Endodermal cell (in vitro differentiated cells): Measurements from ENCODE around the gene TAGAP. TPM values are rescaled to one million over a fixed set of nuclear protein-coding genes. Genes with fewer than 3 reads are reported as not detected.
"Not testable (repeated sequence)": the region's sequence is repeated elsewhere in the genome, so short reads cannot be mapped to it uniquely, and the experiment has no call there.

Experiments
- DNase-seq: peaks from one replicate; pipeline ENCODE4 v3.0.0-alpha.2; 2017
- H3K27ac ChIP-seq: 2 replicates; pipeline ENCODE4 v1.5.1; 2013; ENCODE audit warnings: mild to moderate bottlenecking, low read depth, low read length, moderate library complexity
- H3K27me3 ChIP-seq: 2 replicates; pipeline ENCODE4 v1.6.1; 2013; ENCODE audit warnings: mild to moderate bottlenecking, low read length, moderate library complexity; ENCODE audit not compliant: insufficient read depth, control insufficient read depth, poor library complexity, severe bottlenecking
- H3K36me3 ChIP-seq: 2 replicates; pipeline ENCODE4 v1.7.0; 2013; ENCODE audit warnings: mild to moderate bottlenecking, low read length, moderate library complexity; ENCODE audit not compliant: control insufficient read depth, insufficient read depth
- H3K4me1 ChIP-seq: one replicate; pipeline ENCODE4 v1.7.0; 2013; ENCODE audit warnings: low read length; ENCODE audit not compliant: control insufficient read depth, insufficient read depth
- H3K4me3 ChIP-seq: 2 replicates; pipeline ENCODE4 v1.5.1; 2013; ENCODE audit warnings: mild to moderate bottlenecking, low read length, moderate library complexity
- H3K9ac ChIP-seq: 2 replicates; pipeline ENCODE4 v1.6.1; 2013; ENCODE audit warnings: mild to moderate bottlenecking, low read length, moderate library complexity; ENCODE audit not compliant: poor library complexity, severe bottlenecking; ENCODE audit errors: extremely low read depth
- H3K9me3 ChIP-seq: 2 replicates; pipeline ENCODE4 v1.6.1; 2013; ENCODE audit warnings: mild to moderate bottlenecking, low read length, moderate library complexity; ENCODE audit not compliant: control insufficient read depth
- H3K27ac Mint-ChIP-seq: 2 replicates; pipeline ENCODE4 v1.8.0; 2020; ENCODE audit warnings: mixed read lengths
- H3K27me3 Mint-ChIP-seq: 2 replicates; pipeline ENCODE4 v1.8.0; 2021; ENCODE audit warnings: mild to moderate bottlenecking, mixed read lengths; ENCODE audit not compliant: insufficient read depth
- H3K36me3 Mint-ChIP-seq: 2 replicates; pipeline ENCODE4 v1.8.0; 2020; ENCODE audit warnings: low read depth, mixed read lengths
- H3K4me1 Mint-ChIP-seq: 2 replicates; pipeline ENCODE4 v1.8.0; 2020; ENCODE audit warnings: mixed read lengths
- H3K4me3 Mint-ChIP-seq: 2 replicates; pipeline ENCODE4 v1.8.0; 2020; ENCODE audit warnings: mild to moderate bottlenecking, moderate library complexity, mixed read lengths
- H3K9me3 Mint-ChIP-seq: 2 replicates; pipeline ENCODE4 v1.8.0; 2020; ENCODE audit warnings: mild to moderate bottlenecking, mixed read lengths
- CTCF ChIP-seq: fragments of 200-600 bp; sonication (generic); conservative IDR thresholded peaks from 2 replicates; pipeline ENCODE4 v1.5.0; 2021; ENCODE audit warnings: antibody characterized with exemption, mild to moderate bottlenecking
- WGBS, 2 experiments: methylation state at CpG; one replicate each; pipeline versions ENCODE4 v1.1.5 to v1.1.7; 2013; ENCODE audit warnings: missing lambda C conversion rate in 2 of 2, mixed read lengths in 1 of 2; ENCODE audit not compliant: insufficient coverage in 1 of 2, insufficient read length in 1 of 2; 5-methylcytosine and 5-hydroxymethylcytosine counted together
- total RNA-seq, 2 donors: library from RNA; stranded (reverse); fragmentation: NEBNext Ultra II Directional in 1 of 2; extraction: Animal tissue kit (Norgen Biotek cat#: 25700) in 1 of 2; gene quantifications; 2 replicates in 1 of 2; 3 replicates in 1 of 2; pipeline ENCODE4 v1.2.1, GENCODE V29; 2021

TAGAP gene
- total RNA-seq, 2 donors from 2014 or later: 0.24 TPM; not detected in 1

- WGBS, 2 experiments: 81 to 96% methylated on average over 4 to 5 of the region's 5 CpGs
- Mint-ChIP-seq H3K9me3 (no peaks in the 10 kb centered on the region), H3K27ac (no peak overlapping the region), H3K36me3 (no peaks in the 10 kb centered on the region), H3K4me1 (no peaks in the 10 kb centered on the region), H3K4me3 (no peak overlapping the region), H3K27me3 (no peaks in the 10 kb centered on the region)
- H3K4me3 ChIP-seq: no peak overlapping the region
- no peak overlapping the region for H3K9ac ChIP-seq
- no peaks in the 10 kb centered on the region for H3K27me3 ChIP-seq
- no peak for DNase-seq
- H3K36me3 ChIP-seq: no peaks in the 10 kb centered on the region
- H3K9me3 ChIP-seq: no peaks in the 10 kb centered on the region
- no peak for TF ChIP-seq CTCF
- no peak overlapping the region for H3K27ac ChIP-seq
- no peaks in the 10 kb centered on the region for H3K4me1 ChIP-seq
Measured at GRCh38 chr6:159031846-159032245, 12.9 kb downstream of the TAGAP start.

- Histone ChIP-seq H3K4me3 (no peak overlapping the region), H3K9ac (no peak overlapping the region), H3K9me3 (peaks cover 4% of the 10 kb centered on the region), H3K36me3 (no peaks in the 10 kb centered on the region), H3K27me3 (no peaks in the 10 kb centered on the region), H3K4me1 (no peaks in the 10 kb centered on the region), H3K27ac (no peak overlapping the region)
- DNase-seq: no peak
- Mint-ChIP-seq H3K27me3 (no peaks in the 10 kb centered on the region), H3K4me1 (no peaks in the 10 kb centered on the region), H3K4me3 (no peak overlapping the region), H3K9me3 (peaks cover 9% of the 10 kb centered on the region), H3K36me3 (no peaks in the 10 kb centered on the region), H3K27ac (no peak overlapping the region)
- 94 to 100% methylated on average over 2 of the region's 2 CpGs for WGBS, 2 experiments
- no peak for TF ChIP-seq CTCF
Measured at GRCh38 chr6:159030168-159030567, 14.6 kb downstream of the TAGAP start.

GRCh38 chr6:159025224-159025623 lies 19.6 kb downstream of the TAGAP start:
- not testable (repeated sequence) for H3K27me3 Mint-ChIP-seq, H3K36me3 Mint-ChIP-seq, H3K27me3 ChIP-seq, H3K9ac ChIP-seq, H3K4me1 ChIP-seq, H3K36me3 ChIP-seq, H3K27ac Mint-ChIP-seq, H3K27ac ChIP-seq, H3K4me1 Mint-ChIP-seq, H3K4me3 Mint-ChIP-seq, H3K4me3 ChIP-seq, DNase-seq
- H3K9me3 ChIP-seq: peaks cover 15% of the 10 kb centered on the region
- peaks cover 24% of the 10 kb centered on the region for H3K9me3 Mint-ChIP-seq
- 96 to 100% methylated on average over 1 of the region's 1 CpG for WGBS, 2 experiments

- Mint-ChIP-seq H3K36me3 (no peaks in the 10 kb centered on the region), H3K9me3 (peaks cover 24% of the 10 kb centered on the region), H3K4me1 (no peaks in the 10 kb centered on the region), H3K4me3 (no peak overlapping the region), H3K27me3 (no peaks in the 10 kb centered on the region), H3K27ac (no peak overlapping the region)
- H3K27ac ChIP-seq: no peak overlapping the region
- peaks cover 15% of the 10 kb centered on the region for H3K9me3 ChIP-seq
- H3K9ac ChIP-seq: no peak overlapping the region
- H3K36me3 ChIP-seq: no peaks in the 10 kb centered on the region
- no peaks in the 10 kb centered on the region for H3K4me1 ChIP-seq
- TF ChIP-seq CTCF: no peak
- no peak for DNase-seq
- no peaks in the 10 kb centered on the region for H3K27me3 ChIP-seq
- no peak overlapping the region for H3K4me3 ChIP-seq
- 85 to 91% methylated on average over 2 to 4 of the region's 4 CpGs for WGBS, 2 experiments
Measured at GRCh38 chr6:159023893-159024292, 20.9 kb downstream of the TAGAP start.
